Measurements from ENCODE around the gene PLK1.

PLK1 gene

GRCh38 chr16:23682181-23682580 lies 3.5 kb downstream of the PLK1 start:
- no peak for FAIRE-seq

GRCh38 chr16:23683487-23683886 lies 4.8 kb downstream of the PLK1 start:
- FAIRE-seq, result no peak

- FAIRE-seq, result no peak
Measured at GRCh38 chr16:23687034-23687808, 8.5 kb downstream of the PLK1 start.

- FAIRE-seq, result no peak
Measured at GRCh38 chr16:23689442-23690187, 10.9 kb downstream of the PLK1 start.

- no peak for FAIRE-seq
Measured at GRCh38 chr16:23690771-23691482, 12.2 kb downstream of the PLK1 start.

- no peak for FAIRE-seq
Measured at GRCh38 chr16:23691483-23692189, 12.9 kb downstream of the PLK1 start.

- no peak for FAIRE-seq
Measured at GRCh38 chr16:23692190-23692837, 13.6 kb downstream of the PLK1 start.

- no peak for FAIRE-seq
Measured at GRCh38 chr16:23694265-23694643, 15.6 kb downstream of the PLK1 start.

- FAIRE-seq, result no peak
Measured at GRCh38 chr16:23694644-23695373, 16.1 kb downstream of the PLK1 start.

- FAIRE-seq, result no peak
Measured at GRCh38 chr16:23695756-23696155, 17.1 kb downstream of the PLK1 start.

GRCh38 chr16:23699100-23699499 lies 20.4 kb downstream of the PLK1 start:
- no peak for FAIRE-seq

GRCh38 chr16:23700093-23700492 lies 21.4 kb downstream of the PLK1 start:
- FAIRE-seq, result no peak

GRCh38 chr16:23700509-23700908 lies 21.8 kb downstream of the PLK1 start:
- FAIRE-seq, result no peak

GRCh38 chr16:23701045-23701444 lies 22.4 kb downstream of the PLK1 start:
- no peak for FAIRE-seq

GRCh38 chr16:23702951-23703350 lies 24.3 kb downstream of the PLK1 start:
- FAIRE-seq, result no peak

- FAIRE-seq, result no peak
Measured at GRCh38 chr16:23704772-23705516, 26.3 kb downstream of the PLK1 start.

- no peak for FAIRE-seq
Measured at GRCh38 chr16:23705517-23705902, 26.8 kb downstream of the PLK1 start.

- FAIRE-seq, result no peak
Measured at GRCh38 chr16:23706439-23706838, 27.8 kb downstream of the PLK1 start.

GRCh38 chr16:23709536-23709935 lies 30.8 kb downstream of the PLK1 start:
- FAIRE-seq, result no peak

GRCh38 chr16:23710008-23710407 lies 31.3 kb downstream of the PLK1 start:
- FAIRE-seq, result no peak

GRCh38 chr16:23710504-23710903 lies 31.8 kb downstream of the PLK1 start:
- FAIRE-seq, result no peak
